HFFc6 (cell line): ENCODE data around the gene LARGE1. TPM values are rescaled to one million over a fixed set of nuclear protein-coding genes. Genes with fewer than 3 reads are reported as not detected.

Experiments used
- DNase-seq: peaks from one replicate; pipeline ENCODE4 v3.0.0-alpha.2; 2018
- H3K27ac Mint-ChIP-seq: 2 replicates; pipeline ENCODE4 v1.8.0; 2020; ENCODE audit warnings: mild to moderate bottlenecking, mixed read lengths
- H3K27me3 Mint-ChIP-seq: 2 replicates; pipeline ENCODE4 v1.8.0; 2021; ENCODE audit warnings: mild to moderate bottlenecking, moderate library complexity, mixed read lengths; ENCODE audit not compliant: insufficient read depth
- H3K36me3 Mint-ChIP-seq: 2 replicates; pipeline ENCODE4 v1.8.0; 2021; ENCODE audit warnings: low read depth, mixed read lengths
- H3K4me1 Mint-ChIP-seq: 2 replicates; pipeline ENCODE4 v1.8.0; 2020; ENCODE audit warnings: low read depth, mixed read lengths
- H3K4me3 Mint-ChIP-seq: 2 replicates; pipeline ENCODE4 v1.8.0; 2020; ENCODE audit warnings: mild to moderate bottlenecking, moderate library complexity, mixed read lengths
- H3K9me3 Mint-ChIP-seq: 2 replicates; pipeline ENCODE4 v1.8.0; 2020; ENCODE audit warnings: mild to moderate bottlenecking, mixed read lengths
- CTCF ChIP-seq: fragments of 200-600 bp; sonication (generic); IDR thresholded peaks from 2 replicates; pipeline ENCODE4 v1.5.0; 2021; ENCODE audit warnings: antibody characterized with exemption, mild to moderate bottlenecking
- total RNA-seq, 6 experiments: library from RNA; stranded (reverse); fragmentation: NEBNext Ultra II Directional; extraction: Animal tissue kit (Norgen Biotek cat#: 25700); gene quantifications; 2 replicates in 1 of 6; 3 replicates in 5 of 6; pipeline ENCODE4 v1.2.3, GENCODE V29; 2021

LARGE1 gene
- total RNA-seq, 6 experiments from 2014 or later: 4.9 to 7.3 (median 6.5) TPM

GRCh38 chr22:33893512-33893911 lies 26.8 kb downstream of the LARGE1 start:
- H3K27ac Mint-ChIP-seq: no peak overlapping the region
- TF ChIP-seq CTCF: no peak
- H3K4me3 Mint-ChIP-seq: no peak overlapping the region
- no peak for DNase-seq
- no peaks in the 10 kb centered on the region; the same call in none of the 2 replicates for H3K27me3 Mint-ChIP-seq
- H3K4me1 Mint-ChIP-seq: no peaks in the 10 kb centered on the region; the same call in 1 of the 2 replicates
- no peaks in the 10 kb centered on the region; the same call in 1 of the 2 replicates for H3K36me3 Mint-ChIP-seq
- peaks cover 52% of the 10 kb centered on the region for H3K9me3 Mint-ChIP-seq

DNA sequence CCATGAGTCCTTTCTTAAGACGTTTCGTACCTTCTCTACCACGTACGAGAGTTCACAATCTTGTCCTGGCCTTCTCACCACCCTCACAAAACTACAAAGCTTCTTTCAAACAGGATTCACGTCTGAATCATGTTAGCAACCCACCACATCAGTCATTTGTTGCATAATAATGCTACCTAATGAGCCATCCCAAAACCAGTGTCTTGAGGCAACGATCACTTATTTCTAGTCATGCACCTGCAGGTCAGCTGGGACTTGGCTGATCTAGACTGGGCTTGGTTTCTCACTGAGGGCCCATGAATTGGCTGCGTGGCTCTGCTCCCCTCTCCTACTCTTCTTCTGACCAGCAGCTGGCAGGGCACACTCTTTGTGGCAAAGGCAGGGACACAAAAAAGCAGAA lies 28.3 kb downstream of the LARGE1 start:
- TF ChIP-seq CTCF: no peak
- H3K4me1 Mint-ChIP-seq: no peaks in the 10 kb centered on the region; the same call in 1 of the 2 replicates
- peaks cover 48% of the 10 kb centered on the region for H3K9me3 Mint-ChIP-seq
- H3K27me3 Mint-ChIP-seq: no peaks in the 10 kb centered on the region; the same call in none of the 2 replicates
- no peak overlapping the region for H3K4me3 Mint-ChIP-seq
- H3K36me3 Mint-ChIP-seq: no peaks in the 10 kb centered on the region; the same call in 1 of the 2 replicates
- no peak overlapping the region for H3K27ac Mint-ChIP-seq
- DNase-seq: no peak

DNA sequence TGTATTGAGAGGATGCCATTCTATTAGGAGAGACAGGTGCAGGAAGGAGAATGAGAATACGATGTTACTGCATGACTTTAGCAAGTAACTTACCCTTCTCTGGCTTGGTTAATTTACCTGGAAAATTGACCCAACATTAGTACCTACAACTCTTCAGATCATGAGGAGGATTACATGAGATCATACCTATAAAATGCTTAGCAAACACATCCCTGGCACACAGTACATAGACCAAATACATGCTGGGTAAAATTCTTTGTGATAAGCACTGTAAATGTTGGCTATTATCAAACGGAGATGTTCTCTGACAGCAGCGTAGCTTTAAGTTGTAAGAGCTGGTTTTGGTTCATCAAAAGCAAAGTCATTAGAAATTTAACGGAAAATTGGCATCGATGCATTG lies 28.8 kb downstream of the LARGE1 start:
- no peaks in the 10 kb centered on the region; the same call in 1 of the 2 replicates for H3K36me3 Mint-ChIP-seq
- no peak for DNase-seq
- H3K4me1 Mint-ChIP-seq: no peaks in the 10 kb centered on the region
- no peak for TF ChIP-seq CTCF
- H3K4me3 Mint-ChIP-seq: no peak overlapping the region
- no peaks in the 10 kb centered on the region; the same call in none of the 2 replicates for H3K27me3 Mint-ChIP-seq
- peaks cover 45% of the 10 kb centered on the region for H3K9me3 Mint-ChIP-seq
- H3K27ac Mint-ChIP-seq: no peak overlapping the region

DNA sequence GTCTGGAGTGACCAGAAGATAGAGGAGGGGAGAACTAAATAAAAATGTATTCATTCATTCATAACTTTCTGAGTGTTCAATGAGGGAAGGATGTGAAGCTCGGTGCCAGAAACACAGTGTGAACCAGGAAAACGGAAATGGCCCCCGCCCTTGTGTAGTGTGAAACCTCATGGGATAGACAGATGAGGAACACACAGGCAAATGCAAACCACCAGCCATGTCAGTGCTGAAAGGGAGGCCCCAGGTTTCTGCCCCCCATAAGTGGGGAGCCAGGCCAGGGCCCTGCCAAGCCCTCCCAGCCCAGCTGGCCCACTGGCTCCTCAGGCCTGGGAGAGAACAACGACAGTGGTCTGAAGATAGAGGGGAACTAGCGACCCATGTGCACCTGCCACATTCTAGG lies 30.5 kb downstream of the LARGE1 start:
- H3K4me1 Mint-ChIP-seq: no peaks in the 10 kb centered on the region
- TF ChIP-seq CTCF: no peak
- no peaks in the 10 kb centered on the region for H3K36me3 Mint-ChIP-seq
- H3K9me3 Mint-ChIP-seq: peaks cover 33% of the 10 kb centered on the region
- H3K27me3 Mint-ChIP-seq: no peaks in the 10 kb centered on the region; the same call in 1 of the 2 replicates
- DNase-seq: no peak
- H3K27ac Mint-ChIP-seq: no peak overlapping the region
- no peak overlapping the region for H3K4me3 Mint-ChIP-seq

- no peak for DNase-seq
- no peaks in the 10 kb centered on the region; the same call in 1 of the 2 replicates for H3K27me3 Mint-ChIP-seq
- no peaks in the 10 kb centered on the region for H3K4me1 Mint-ChIP-seq
- H3K9me3 Mint-ChIP-seq: peaks cover 37% of the 10 kb centered on the region
- H3K4me3 Mint-ChIP-seq: no peak overlapping the region
- peaks cover 5% of the 10 kb centered on the region; the same call in 1 of the 2 replicates for H3K36me3 Mint-ChIP-seq
- no peak overlapping the region for H3K27ac Mint-ChIP-seq
- TF ChIP-seq CTCF: no peak
Measured at GRCh38 chr22:33888821-33889220, 31.5 kb downstream of the LARGE1 start.
